Measurements from ENCODE around the gene PIP5K1C. TPM values are rescaled to one million over a fixed set of nuclear protein-coding genes. Genes with fewer than 3 reads are reported as not detected.

Gene PIP5K1C
- total and polyA plus RNA-seq, 8 donors, result 20.2 to 42.2 (median 27.0) TPM

GRCh38 chr19:3745363-3746045 is 45.2 kb upstream of the PIP5K1C start:
- no peak overlapping the region for H3K27ac ChIP-seq
- H3K36me3 ChIP-seq, result peaks cover 0 to 19% of the 10 kb centered on the region in 2 donors
- no peaks in the 10 kb centered on the region for H3K27me3 ChIP-seq
- no peak for TF ChIP-seq CTCF (IDR thresholded peaks at IDR 0.05)
- H3K4me1 ChIP-seq, result no peaks in the 10 kb centered on the region
- no peak for DNase-seq
- no peak overlapping the region for H3K4me3 ChIP-seq
- ATAC-seq, result no peak
- no peaks in the 10 kb centered on the region for H3K9me3 ChIP-seq
- intact Hi-C loops (cut with DNase I), result no loop called here

- DNase-seq (no peak), ATAC-seq (no peak)
- H3K9me3 ChIP-seq, result no peaks in the 10 kb centered on the region
- intact Hi-C loops (cut with DNase I), result no loop called here
- no peak overlapping the region for H3K27ac ChIP-seq
- no peaks in the 10 kb centered on the region for H3K27me3 ChIP-seq
- H3K36me3 ChIP-seq, result peaks cover 0 to 4% of the 10 kb centered on the region in 2 donors
- no peak overlapping the region for H3K4me3 ChIP-seq
- H3K4me1 ChIP-seq, result no peaks in the 10 kb centered on the region
- TF ChIP-seq CTCF (IDR thresholded peaks at IDR 0.05), result no peak
These were observed 43.2 kb upstream of the PIP5K1C start for GRCh38 chr19:3743486-3743885.

GRCh38 chr19:3740431-3740830 is 40.2 kb upstream of the PIP5K1C start:
- Histone ChIP-seq H3K9me3 (no peaks in the 10 kb centered on the region), H3K4me3 (no peak overlapping the region), H3K36me3 (peaks cover 0 to 4% of the 10 kb centered on the region in 2 donors), H3K4me1 (no peaks in the 10 kb centered on the region), H3K27ac (no peak overlapping the region), H3K27me3 (peaks cover 0 to 7% of the 10 kb centered on the region in 2 donors)
- DNase-seq (peak in 1 of 4 donors; percentile 72), ATAC-seq (no peak)
- intact Hi-C loops (cut with DNase I), result no loop called here
- TF ChIP-seq CTCF (IDR thresholded peaks at IDR 0.05), result no peak

- intact Hi-C loops (cut with DNase I), result no loop called here
- Histone ChIP-seq H3K4me1 (no peaks in the 10 kb centered on the region), H3K4me3 (no peak overlapping the region), H3K9me3 (no peaks in the 10 kb centered on the region), H3K36me3 (peaks cover 0 to 4% of the 10 kb centered on the region in 2 donors), H3K27me3 (peaks cover 0 to 8% of the 10 kb centered on the region in 2 donors), H3K27ac (no peak overlapping the region)
- no peak for TF ChIP-seq CTCF (IDR thresholded peaks at IDR 0.05)
- ATAC-seq (no peak), DNase-seq (peak in 1 of 4 donors; percentile 72)
These were observed 38.4 kb upstream of the PIP5K1C start for GRCh38 chr19:3738477-3739220.

GRCh38 chr19:3737487-3738205 is 37.4 kb upstream of the PIP5K1C start:
- H3K9me3 ChIP-seq, result no peaks in the 10 kb centered on the region
- peaks cover 0 to 12% of the 10 kb centered on the region in 2 donors for H3K27me3 ChIP-seq
- no peak overlapping the region for H3K27ac ChIP-seq
- peaks cover 0 to 4% of the 10 kb centered on the region in 2 donors for H3K36me3 ChIP-seq
- TF ChIP-seq CTCF (IDR thresholded peaks at IDR 0.05), result no peak
- H3K4me3 ChIP-seq, result no peak overlapping the region
- intact Hi-C loops (cut with DNase I), result no loop called here
- DNase-seq (no peak), ATAC-seq (no peak)
- H3K4me1 ChIP-seq, result no peaks in the 10 kb centered on the region
